Nephron (organoid): Measurements from ENCODE around the gene GOLPH3.
A peak's percentile ranks its signal among the peaks of the same experiment; 100 is the strongest.

ENCODE experiments used
- H3K27ac Mint-ChIP-seq, 3 experiments: 2 replicates each; pipeline ENCODE4 v1.8.0; 2020; ENCODE audit warnings: mixed read lengths in 3 of 3, mild to moderate bottlenecking in 2 of 3, moderate library complexity in 1 of 3
- H3K27me3 Mint-ChIP-seq: 2 replicates; pipeline ENCODE4 v1.8.0; 2021; ENCODE audit warnings: low read depth, mild to moderate bottlenecking, moderate library complexity, mixed read lengths
- H3K36me3 Mint-ChIP-seq: 2 replicates; pipeline ENCODE4 v1.8.0; 2020; ENCODE audit warnings: low read depth, mixed read lengths
- H3K4me1 Mint-ChIP-seq: 2 replicates; pipeline ENCODE4 v1.8.0; 2020; ENCODE audit warnings: mixed read lengths
- H3K4me3 Mint-ChIP-seq, 3 experiments: 2 replicates each; pipeline ENCODE4 v1.8.0; 2020; ENCODE audit warnings: mild to moderate bottlenecking in 3 of 3, mixed read lengths in 3 of 3, moderate library complexity in 2 of 3
- H3K9me3 Mint-ChIP-seq: 2 replicates; pipeline ENCODE4 v1.8.0; 2020; ENCODE audit warnings: mixed read lengths
- CTCF ChIP-seq, 3 experiments: fragments of 200-600 bp; sonication (generic); IDR thresholded peaks; one replicate each; pipeline ENCODE4 v1.5.0; 2021; ENCODE audit warnings: antibody characterized with exemption in 3 of 3; ENCODE audit not compliant: unreplicated experiment in 3 of 3

The GOLPH3 gene

GRCh38 chr5:32195265-32195664, 21.1 kb upstream of the GOLPH3 start:
- H3K4me3 Mint-ChIP-seq = no peak overlapping the region
- no peaks in the 10 kb centered on the region for H3K27me3 Mint-ChIP-seq
- no peak overlapping the region for H3K27ac Mint-ChIP-seq
- no peaks in the 10 kb centered on the region for H3K36me3 Mint-ChIP-seq
- H3K9me3 Mint-ChIP-seq = peaks cover 4% of the 10 kb centered on the region
- TF ChIP-seq CTCF (IDR thresholded peaks at IDR 0.05; ENCODE audit: unreplicated experiment in 3 of 3) = no peak
- H3K4me1 Mint-ChIP-seq = peaks cover 13% of the 10 kb centered on the region

- TF ChIP-seq CTCF (IDR thresholded peaks at IDR 0.05; ENCODE audit: unreplicated experiment in 3 of 3) = no peak
- peak overlapping the region; percentile 46 to 76 (median 71) for H3K27ac Mint-ChIP-seq
- peaks cover 17% of the 10 kb centered on the region for H3K4me1 Mint-ChIP-seq
- no peaks in the 10 kb centered on the region for H3K27me3 Mint-ChIP-seq
- no peaks in the 10 kb centered on the region for H3K36me3 Mint-ChIP-seq
- H3K9me3 Mint-ChIP-seq = peaks cover 6% of the 10 kb centered on the region
- H3K4me3 Mint-ChIP-seq = peak overlapping the region; percentile 0 to 9 (median 1)
Measured at GRCh38 chr5:32193591-32193990, 19.5 kb upstream of the GOLPH3 start.

GRCh38 chr5:32190095-32190494, 16.0 kb upstream of the GOLPH3 start:
- TF ChIP-seq CTCF (IDR thresholded peaks at IDR 0.05; ENCODE audit: unreplicated experiment in 3 of 3) = no peak
- peaks cover 17% of the 10 kb centered on the region for H3K4me1 Mint-ChIP-seq
- peaks cover 9% of the 10 kb centered on the region for H3K9me3 Mint-ChIP-seq
- no peaks in the 10 kb centered on the region for H3K27me3 Mint-ChIP-seq
- peak overlapping the region; percentile 73 to 77 (median 73) for H3K27ac Mint-ChIP-seq
- H3K4me3 Mint-ChIP-seq = peak overlapping the region in 1 of 3 experiments; percentile 34
- no peaks in the 10 kb centered on the region for H3K36me3 Mint-ChIP-seq

GRCh38 chr5:32187675-32188074, 13.6 kb upstream of the GOLPH3 start:
- no peaks in the 10 kb centered on the region for H3K36me3 Mint-ChIP-seq
- H3K27me3 Mint-ChIP-seq = no peaks in the 10 kb centered on the region
- peaks cover 6% of the 10 kb centered on the region for H3K4me1 Mint-ChIP-seq
- peaks cover 9% of the 10 kb centered on the region for H3K9me3 Mint-ChIP-seq
- no peak for TF ChIP-seq CTCF (IDR thresholded peaks at IDR 0.05; ENCODE audit: unreplicated experiment in 3 of 3)
- H3K27ac Mint-ChIP-seq = no peak overlapping the region
- H3K4me3 Mint-ChIP-seq = no peak overlapping the region

GRCh38 chr5:32182463-32183063, 8.4 kb upstream of the GOLPH3 start:
- Mint-ChIP-seq H3K4me1 (peaks cover 3% of the 10 kb centered on the region), H3K4me3 (no peak overlapping the region), H3K27me3 (no peaks in the 10 kb centered on the region), H3K27ac (no peak overlapping the region), H3K9me3 (peaks cover 2% of the 10 kb centered on the region), H3K36me3 (no peaks in the 10 kb centered on the region)
- no peak for TF ChIP-seq CTCF (IDR thresholded peaks at IDR 0.05; ENCODE audit: unreplicated experiment in 3 of 3)
